ENCODE measurements around the gene MCC.

DNA sequence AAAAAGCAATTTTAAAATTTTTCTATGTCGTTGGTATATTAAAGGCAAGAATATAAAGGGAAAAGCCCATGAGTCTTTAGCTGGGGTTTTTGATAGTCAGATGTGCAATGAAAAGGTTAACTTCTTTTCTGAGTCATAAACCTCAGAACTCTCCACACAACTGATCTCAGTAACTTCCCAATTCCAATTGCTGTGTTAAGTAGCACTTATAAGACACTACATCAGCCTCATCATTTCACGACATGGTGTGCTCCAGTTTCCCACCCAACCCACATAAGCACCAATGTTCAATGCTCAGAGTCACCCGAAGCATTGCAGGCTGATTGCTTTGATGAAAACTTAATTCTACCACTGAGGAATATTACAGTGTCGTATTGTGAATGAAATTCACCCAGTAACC lies 209.3 kb downstream of the MCC start:
- TF ChIP-seq, protein P1, sequence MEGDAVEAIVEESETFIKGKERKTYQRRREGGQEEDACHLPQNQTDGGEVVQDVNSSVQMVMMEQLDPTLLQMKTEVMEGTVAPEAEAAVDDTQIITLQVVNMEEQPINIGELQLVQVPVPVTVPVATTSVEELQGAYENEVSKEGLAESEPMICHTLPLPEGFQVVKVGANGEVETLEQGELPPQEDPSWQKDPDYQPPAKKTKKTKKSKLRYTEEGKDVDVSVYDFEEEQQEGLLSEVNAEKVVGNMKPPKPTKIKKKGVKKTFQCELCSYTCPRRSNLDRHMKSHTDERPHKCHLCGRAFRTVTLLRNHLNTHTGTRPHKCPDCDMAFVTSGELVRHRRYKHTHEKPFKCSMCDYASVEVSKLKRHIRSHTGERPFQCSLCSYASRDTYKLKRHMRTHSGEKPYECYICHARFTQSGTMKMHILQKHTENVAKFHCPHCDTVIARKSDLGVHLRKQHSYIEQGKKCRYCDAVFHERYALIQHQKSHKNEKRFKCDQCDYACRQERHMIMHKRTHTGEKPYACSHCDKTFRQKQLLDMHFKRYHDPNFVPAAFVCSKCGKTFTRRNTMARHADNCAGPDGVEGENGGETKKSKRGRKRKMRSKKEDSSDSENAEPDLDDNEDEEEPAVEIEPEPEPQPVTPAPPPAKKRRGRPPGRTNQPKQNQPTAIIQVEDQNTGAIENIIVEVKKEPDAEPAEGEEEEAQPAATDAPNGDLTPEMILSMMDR (IDR thresholded peaks at IDR 0.05), result no peak
- no peak for TF ChIP-seq EP300 (IDR thresholded peaks at IDR 0.05)
- TF ChIP-seq POLR2A (IDR thresholded peaks at IDR 0.05), result no peak

Measured in ovary (tissue), 3 donors.